NCI-H1436 treated with DMSO at 0.1 percent for 48 hours (cell line): ENCODE data around the gene MYH7B.

Experiments
- DNase-seq: peaks from one replicate; lab custom pipeline; 2025; lab: John Stamatoyannopoulos, UW

The MYH7B gene

DNA sequence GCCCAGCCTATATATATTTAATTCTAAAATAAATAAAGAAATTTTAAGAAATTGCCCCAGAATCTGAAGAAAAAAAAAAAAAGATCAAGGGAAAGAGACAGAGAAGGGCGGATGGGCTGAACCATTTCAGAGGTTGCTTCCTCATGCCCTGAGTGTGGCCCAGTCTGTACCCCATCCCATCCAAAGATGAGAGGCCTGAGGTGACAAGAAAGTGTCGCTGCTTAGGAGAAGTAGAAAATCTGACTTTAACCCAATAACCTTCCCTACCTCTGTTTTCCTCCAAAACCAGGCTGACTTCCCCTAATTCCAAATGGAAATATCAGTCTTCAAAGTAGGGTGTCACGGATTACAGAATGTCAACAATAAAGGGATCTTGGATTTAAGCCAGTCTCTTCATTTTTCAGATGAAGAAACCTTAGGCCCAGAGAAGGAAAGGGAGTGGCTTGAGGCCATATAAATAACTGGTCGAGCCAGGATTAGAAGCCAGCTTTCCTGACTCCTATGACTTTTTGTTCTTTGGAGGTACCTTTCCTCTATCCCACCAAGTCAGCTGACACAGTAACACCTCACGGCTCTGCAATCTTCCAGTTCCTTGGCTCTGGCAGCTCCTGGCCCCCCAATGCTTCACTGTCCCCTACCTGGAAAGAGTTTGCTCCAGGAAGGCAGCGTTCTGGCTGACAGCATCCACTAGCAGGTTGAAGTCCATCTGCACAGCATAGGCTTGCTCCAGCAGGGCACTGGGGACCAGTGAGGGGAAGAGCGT lies 10.2 kb upstream of the MYH7B start:
- DNase-seq: no peak

DNA sequence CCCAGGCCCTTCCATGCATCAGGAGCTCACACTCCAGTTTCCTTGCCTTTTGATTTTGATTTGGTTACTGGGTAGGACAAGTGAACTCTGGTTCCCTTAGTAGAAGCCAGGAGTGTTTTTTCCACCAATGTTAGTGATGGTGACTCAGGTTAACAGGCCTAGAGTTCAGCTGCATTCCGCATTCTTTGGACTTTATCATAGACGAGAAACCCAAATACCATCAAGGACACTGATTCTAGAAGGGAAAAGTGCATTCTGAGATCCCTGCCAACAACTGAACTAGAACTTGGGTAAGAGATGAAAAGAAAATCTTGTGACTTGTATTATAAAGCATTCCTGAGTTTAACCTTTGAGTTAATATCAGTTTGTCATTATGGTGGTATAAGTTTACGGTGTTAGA lies 9.0 kb upstream of the MYH7B start:
- DNase-seq: no peak

DNA sequence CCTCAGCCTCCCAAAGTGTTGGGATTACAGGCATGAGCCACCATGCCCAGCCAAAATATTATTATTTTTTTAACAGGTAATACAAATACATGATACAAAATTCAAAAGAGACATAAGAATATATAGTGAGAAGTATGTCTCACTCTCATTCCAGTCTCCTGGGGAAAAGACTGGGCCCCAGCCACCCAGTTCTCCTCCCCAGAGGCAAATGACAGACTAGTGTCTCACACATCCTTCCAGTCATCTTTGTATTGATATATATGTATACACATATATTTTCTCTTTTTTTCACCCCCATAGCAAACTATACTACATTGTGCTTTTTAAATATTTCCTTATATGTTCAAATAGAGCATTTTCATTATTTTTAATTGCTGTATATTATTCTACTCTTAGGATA lies 8.3 kb upstream of the MYH7B start:
- no peak for DNase-seq

DNA sequence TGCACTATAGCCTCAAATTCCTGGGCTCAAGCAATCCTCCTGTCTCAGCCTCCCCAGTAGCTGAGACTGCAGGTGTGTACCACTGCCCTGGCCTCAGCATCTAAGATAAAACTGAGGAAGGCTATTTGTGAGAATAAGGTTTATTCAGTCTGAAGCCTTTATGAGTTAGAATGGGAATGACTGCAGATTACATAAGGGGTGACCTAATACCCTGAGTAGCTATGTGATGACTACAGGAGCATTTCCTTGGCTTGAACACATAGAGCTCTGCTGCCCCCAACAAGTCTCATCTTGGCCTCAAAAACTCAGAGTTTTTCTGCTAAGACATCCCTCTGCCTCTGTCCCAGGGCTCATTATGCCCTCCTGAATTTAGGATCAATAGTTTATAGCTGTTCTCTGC lies 7.6 kb upstream of the MYH7B start:
- DNase-seq: no peak

DNA sequence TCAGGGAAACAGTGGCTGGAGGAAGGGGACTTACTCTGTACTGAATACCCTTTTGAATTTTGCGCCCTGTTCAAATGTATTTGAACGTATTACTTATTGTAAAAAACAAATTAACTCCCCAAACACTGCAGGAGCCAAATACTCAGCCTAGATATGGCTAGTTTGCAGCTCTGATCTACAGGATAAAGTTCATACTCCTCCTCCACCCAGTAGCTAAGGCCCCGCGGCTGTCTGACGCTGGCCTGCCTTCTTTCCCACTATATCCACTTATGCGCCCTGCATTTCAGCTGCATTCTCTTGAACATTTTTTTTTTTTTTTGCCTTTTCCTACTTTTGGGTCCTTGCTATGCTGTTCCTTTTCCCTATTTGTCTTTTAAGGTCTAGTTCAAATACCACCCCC lies 6.5 kb upstream of the MYH7B start:
- no peak for DNase-seq

DNA sequence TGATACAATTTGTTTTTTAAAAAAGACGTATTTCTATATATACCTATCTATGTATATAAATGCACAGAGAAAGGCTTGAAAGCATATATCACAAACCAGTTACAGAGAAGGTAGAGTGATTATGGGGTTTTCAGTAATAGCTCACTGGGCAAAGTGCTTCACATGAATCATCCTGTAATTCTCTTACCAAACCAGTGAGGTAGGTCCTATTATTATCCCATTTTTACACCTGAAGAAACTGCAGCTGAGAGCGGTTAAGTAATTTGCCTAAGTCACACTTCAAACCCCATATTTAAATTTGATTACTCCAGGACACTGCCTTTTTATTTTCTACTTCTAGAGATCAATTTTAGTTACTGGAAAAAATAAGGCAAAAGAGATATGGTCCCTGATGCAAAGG lies 4.4 kb upstream of the MYH7B start:
- no peak for DNase-seq

DNA sequence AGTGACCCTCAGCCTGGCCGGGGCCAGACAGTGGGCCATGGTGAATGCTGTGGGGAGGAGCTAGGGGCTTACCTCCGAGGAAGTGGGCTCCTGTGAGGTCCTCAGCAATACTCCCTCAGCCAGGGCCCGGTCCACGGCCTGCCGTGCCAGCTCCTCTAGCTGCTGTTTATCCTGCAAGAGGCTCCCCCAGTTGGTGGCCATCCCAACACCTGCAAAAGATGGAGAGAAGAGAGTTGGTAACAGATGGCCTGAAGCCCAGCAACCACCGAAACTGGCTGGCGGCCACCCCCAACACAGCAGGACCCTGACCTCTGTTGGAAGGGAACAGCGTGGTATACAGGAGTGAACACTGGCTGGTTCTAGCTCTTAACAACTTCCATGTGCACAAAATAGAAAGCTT lies 4.0 kb upstream of the MYH7B start:
- DNase-seq: no peak

DNA sequence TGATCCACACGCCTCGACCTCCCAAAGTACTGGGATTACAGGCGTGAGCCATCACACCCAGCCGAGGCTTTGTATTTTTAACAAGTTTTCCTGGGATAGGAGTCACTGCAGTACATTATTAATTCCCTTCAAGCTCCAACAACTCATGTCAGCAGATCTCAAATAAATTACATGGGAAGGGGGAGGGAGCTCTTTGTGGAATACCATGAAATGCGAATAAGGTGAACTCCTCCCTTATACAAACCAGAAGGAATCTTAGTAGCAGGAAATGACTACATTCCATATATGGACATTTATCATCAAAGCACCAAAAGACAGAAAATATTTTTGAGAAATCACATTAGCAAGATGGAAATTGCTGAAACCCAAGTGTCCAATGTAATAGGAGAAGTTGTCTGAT lies 3.0 kb upstream of the MYH7B start:
- DNase-seq: no peak

DNA sequence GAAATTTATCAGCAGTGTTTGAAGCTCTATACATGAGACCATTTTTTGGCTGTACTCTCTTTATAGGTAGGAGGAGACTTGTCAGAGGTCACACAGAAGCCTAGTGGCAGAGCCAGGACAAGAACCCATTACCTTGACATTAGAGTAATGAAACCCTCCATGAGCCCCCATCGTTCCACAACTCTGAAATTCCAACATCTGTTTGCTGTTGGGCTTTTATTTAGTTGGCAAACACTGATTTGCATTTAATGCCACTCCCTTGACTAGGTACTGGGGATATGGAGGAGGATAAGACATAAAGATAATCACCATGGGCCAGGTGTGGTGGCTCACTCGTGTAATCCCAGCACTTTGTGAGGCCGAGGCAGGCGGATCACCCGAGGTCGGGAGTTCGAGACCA lies 1.7 kb upstream of the MYH7B start:
- DNase-seq: no peak

DNA sequence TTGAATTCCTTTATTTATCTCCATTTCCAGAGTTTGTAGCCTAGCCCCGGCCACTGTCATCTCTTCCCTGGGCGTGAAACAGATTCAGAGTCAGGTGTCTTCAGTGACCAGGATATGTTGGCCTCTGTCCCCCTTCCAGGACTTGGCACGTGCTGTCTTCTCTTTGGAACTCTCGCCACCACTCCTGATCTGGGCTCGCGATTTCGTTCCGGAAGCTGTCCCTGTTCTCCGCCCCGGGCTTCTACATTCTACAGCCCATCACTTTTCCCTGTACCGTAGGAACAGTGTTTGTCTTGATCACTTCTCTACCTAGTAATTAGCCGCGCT lies 801 bp upstream of the MYH7B start:
- no peak for DNase-seq

DNA sequence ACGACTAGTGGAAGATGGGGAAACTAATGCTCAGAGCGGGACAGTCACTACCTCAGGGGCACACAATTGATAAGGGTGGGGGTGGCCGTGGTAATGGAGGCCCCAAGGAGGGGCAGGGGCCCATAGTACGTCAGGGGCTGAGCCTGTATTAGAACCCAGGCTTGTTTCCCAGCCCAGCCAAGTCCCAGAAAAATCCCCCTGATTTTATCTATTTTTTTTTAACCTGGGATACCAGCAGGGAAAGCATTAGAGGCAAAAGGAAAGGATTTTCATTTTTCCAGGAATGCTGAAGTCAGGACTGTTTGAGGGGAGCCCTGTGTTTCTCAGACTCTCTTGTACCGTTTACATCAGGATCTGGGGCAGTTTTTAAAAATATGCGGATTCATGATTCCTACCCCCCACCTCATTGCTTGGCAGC lies 382 bp downstream of the MYH7B start:
- no peak for DNase-seq

DNA sequence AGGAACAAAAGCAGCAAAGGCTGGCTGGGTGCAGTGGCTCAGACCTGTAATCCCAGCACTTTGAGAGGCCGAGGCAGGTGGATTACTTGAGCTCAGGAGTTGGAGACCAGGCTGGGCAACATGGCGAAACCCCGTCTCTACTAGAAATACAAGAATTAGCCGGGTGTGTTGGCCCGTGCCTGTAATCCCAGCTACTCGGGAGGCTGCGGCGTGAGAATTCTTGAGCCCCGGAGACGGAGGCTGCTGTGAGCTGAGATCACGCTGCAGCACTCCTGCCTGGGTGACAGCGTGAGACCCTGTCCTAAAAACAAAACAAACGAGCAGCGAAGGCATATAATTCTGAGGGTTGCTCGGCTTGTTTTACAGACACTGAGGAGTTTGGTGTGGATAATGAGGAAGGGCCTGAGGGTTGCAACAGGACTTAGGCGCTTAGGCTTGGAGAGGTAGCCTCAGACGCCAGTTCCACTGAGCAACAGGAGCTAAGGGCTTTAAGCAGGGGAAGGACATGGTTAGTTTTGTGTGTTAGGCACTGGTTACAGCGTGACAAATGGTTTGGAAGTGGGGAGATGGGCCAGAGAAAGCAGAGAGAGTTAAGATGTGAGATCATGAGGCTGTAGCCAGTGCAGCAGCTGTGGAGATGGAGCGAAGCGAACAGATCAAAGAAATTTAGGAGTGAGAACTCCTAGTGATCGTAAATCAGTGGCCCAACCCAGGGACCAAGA lies 1.2 kb downstream of the MYH7B start:
- no peak for DNase-seq

DNA sequence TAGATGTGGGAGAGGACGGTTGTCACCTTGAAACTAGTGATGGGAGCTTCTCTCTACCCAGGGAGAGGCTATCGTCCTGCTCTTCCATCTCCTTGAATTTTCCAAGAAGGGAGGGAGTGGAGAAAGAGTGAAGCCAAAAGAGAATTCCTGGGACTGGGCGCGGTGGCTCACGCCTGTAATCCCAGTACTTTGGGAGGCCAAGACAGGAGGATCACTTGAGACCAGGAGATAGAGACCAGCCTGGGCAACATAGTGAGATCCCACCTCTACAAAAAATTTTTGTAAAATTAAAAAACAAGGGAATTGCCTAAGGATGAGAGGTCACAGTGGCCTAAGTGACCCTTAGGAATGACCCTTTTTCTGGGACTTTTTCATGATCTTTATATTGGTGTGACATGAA lies 8.8 kb downstream of the MYH7B start:
- DNase-seq: no peak

DNA sequence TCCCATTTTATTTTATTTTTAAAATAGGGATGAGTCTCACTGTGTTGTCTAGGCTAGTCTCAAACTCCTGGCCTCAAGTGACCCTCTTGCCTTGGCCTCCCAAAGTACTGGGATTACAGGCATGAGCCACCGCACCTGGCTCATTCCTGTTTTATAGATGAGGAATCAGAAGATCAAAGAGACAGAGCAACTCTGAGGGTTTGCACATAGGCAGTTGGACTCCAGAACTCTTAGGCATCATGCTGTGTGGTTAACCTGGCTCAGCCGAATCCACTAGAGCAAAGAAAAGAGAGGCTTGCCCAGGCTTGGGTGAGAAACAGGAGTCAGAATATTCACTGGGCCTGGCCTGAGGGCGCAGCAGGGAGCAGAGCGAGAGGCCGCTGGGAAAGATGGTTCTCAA lies 9.4 kb downstream of the MYH7B start:
- DNase-seq: no peak

DNA sequence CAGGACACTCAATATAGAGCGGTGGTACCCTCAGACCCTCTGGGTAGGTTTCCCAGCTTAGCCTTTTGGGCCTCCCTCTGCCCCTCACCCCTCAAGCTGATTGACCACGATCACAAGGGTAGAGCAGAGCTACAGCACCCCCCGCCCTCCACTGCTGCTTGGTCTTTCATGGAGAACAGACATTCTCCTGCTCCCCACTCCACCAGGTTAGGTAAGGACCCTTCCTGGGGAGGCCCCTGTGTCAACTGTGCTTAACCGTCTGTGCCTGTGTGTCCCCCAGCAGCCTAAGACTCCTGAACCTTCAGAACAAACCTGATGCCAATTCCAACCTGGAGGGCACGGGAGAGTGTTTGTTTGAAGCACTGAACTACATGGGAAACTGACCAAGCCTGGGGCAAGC lies 11.8 kb downstream of the MYH7B start:
- DNase-seq: no peak

DNA sequence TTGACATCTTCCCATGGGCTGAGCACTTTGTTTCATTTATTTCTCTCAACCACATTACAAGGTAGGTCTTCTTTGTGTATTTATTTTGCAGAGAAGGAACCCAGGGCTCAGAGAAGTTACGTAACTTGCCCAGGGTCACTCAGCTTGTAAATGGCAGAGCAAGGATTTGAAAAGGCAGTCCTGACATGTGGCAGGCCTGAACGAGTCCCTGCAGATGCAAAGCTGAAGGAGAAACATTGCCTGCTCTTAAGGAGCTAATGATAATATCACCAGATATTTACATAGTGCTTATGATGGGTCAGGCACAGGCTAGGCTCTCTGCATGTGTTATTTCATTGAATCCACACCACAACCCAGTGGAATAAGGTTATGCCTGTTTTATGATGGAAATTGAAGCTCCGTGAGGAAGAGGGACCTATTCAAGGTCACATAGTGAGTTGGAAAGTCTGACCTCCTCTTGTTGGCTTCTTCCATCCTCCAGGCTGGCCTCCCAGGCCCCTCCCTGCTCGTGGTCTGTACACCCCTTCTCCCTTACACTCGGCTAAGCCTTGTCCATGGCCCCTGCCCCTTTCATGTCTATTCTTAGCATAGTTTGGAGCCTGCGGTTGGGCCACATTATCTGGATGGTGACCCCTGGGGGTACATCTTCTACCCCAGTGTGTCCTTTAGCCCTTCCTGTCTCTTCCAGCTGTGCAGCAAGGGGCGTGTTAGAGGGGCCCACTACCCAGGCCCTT lies 12.5 kb downstream of the MYH7B start:
- DNase-seq: no peak

DNA sequence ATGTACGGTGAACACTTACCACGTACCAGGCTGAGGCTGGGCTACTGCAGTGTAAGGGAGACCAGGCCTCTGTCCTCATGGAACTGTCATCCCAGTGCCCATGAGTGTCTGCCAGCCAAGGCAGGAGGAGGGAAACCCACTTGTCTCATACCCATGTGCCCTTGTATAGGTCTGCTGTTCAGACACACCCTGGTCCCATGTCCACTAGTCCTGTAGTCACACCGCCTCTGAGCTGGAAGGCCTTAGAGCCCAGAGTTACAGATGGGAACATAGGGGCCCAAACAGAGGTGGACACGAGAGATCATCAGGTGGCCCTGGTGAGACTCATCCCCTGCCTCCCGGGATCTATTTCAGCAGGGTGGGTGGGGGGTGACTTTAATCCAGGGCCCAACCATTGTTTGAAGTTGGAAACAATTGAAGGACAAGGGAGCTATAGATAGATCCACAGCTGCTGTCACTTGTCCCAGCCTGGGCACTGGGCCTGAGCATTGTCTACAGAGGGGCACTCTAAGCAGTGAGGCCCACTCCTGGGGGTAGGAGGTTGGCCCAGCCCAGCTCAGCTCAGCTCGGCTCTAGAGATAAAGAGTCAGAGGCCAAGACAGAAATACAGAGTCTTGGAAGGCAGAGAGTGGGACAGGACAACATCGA lies 14.6 kb downstream of the MYH7B start:
- DNase-seq: no peak

DNA sequence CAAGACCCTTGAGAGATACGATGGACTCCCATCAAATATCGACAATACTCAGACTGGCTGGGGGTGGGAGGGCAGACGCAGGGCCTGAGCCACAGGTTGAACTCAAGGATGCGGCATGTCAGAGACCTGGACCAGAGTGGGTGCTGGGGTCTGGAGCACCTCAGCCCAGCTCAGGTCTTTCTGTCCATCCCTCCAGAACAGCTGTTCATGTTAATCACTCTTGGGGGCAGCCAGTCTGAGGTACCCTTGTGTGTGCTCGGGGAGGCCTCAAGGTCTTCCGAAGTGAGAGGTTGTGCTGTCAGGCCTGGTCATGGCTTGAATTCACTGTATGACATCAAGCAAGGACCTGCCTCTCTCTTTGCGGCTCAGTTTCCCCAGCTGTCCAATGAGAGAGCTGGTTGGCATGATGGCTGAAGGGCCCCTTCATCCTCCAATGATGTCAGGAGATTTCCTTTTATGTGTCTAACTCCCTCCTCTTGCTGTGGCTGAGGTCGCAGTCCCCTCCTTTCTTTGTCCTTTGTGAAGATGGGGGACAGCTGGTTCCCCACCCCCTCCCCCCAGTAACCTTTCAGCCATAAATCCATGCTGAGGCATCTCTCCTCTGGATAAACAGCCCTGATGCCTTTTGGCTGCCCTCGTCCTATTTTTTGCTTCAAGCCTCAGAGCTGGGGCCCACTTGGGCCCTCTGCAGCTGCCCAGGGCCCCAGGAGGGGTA lies 15.3 kb downstream of the MYH7B start:
- no peak for DNase-seq

DNA sequence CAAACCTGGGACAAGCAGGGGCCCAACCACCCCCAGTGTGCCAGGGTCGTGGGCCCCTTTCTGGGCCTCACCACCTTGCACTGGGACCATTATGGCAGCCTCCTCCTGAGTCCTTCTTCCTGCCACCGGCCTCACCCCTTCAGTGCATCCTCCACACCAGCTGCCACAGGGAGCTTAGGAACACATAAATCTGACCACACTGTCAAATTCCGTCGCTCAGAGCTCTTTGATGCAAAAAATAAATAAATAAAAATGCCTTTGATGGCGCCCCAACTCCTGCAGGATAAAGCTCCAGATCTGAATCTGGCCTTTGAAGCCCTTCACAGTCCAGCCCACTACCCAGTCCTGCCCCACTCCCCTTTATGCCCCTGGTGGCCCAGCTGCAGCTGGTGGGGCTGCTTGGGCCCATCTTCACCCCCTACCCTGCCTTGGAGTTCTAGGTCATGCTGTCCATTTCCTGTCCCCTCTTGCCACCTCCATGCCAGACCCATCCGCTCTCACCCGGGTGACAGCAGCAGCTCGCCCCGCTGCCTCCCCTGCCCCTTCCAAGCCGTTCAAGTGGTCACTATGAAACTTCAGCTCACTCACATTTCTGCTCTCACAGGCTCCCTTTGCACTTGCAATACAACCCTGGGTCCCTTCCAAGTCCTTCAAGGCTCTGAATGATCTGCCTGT lies 16.0 kb downstream of the MYH7B start:
- no peak for DNase-seq

DNA sequence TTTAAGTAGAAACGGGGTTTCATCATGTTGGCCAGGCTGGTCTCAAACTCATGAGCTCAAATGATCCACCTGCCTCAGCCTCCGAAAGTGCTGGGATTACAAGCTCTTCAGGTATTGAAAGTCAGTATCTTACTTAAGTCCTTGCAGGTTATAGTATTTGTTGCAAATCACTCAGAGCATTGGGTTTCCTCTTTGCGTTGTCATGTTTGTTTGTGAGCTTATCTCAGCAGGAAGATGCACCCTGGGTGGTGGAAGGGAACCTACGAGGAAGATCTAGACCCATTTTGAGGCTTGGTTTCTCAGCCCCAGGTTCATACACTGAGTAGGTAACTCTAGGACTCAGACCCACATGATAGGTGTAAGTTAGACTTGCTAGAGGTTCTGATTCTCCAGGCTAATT lies 18.6 kb downstream of the MYH7B start:
- DNase-seq: no peak

DNA sequence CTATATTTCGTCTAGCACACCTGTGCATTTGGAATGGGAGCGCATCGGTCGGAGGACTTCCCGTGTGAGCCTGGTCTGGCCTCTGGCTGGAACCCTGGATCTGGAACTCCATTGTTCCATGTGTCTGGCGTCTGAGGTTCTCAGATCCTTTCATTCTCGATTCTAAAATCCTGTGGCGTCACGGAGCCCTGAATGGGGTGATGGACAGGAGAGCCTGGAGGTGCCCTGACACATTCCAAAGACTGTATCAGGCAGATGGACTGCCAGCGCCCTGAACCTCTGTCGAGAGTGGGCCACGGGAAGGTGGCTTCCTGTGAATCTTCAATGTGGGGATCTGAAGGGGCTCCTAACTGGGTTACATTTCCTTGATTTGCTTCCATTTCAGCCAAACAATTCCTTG lies 20.6 kb downstream of the MYH7B start:
- DNase-seq: no peak
